Parathyroid adenoma (tissue), 2 donors: Measurements from ENCODE around the gene TBC1D14.

Experiments used
- H2AFZ ChIP-seq: fragments of 300-600 bp; sonication (generic); one replicate; pipeline ENCODE4 v1.7.0; 2017; ENCODE audit warnings: antibody characterized with exemption, mild to moderate bottlenecking
- H3K27ac ChIP-seq: fragments of 300-600 bp; sonication (generic); one replicate; pipeline ENCODE4 v1.7.0; 2017
- H3K27me3 ChIP-seq: fragments of 300-600 bp; sonication (generic); one replicate; pipeline ENCODE4 v1.7.0; 2017; ENCODE audit warnings: low read length; ENCODE audit not compliant: control insufficient read depth, insufficient read depth
- H3K36me3 ChIP-seq: fragments of 300-600 bp; sonication (generic); one replicate; pipeline ENCODE4 v1.7.0; 2017; ENCODE audit warnings: low read length; ENCODE audit not compliant: control insufficient read depth, insufficient read depth
- H3K4me1 ChIP-seq: fragments of 300-600 bp; sonication (generic); one replicate; pipeline ENCODE4 v1.7.0; 2017; ENCODE audit warnings: control low read depth
- H3K4me2 ChIP-seq: fragments of 300-600 bp; sonication (generic); one replicate; pipeline ENCODE4 v1.7.0; 2017; ENCODE audit warnings: low read length
- H3K4me3 ChIP-seq: fragments of 300-600 bp; sonication (generic); one replicate; pipeline ENCODE4 v1.7.0; 2017; ENCODE audit warnings: low read depth, low read length
- H3K79me2 ChIP-seq: fragments of 300-600 bp; sonication (generic); one replicate; pipeline ENCODE4 v1.7.0; 2017; ENCODE audit warnings: control low read depth
- H3K9ac ChIP-seq: fragments of 300-600 bp; sonication (generic); one replicate; pipeline ENCODE4 v1.7.0; 2017; ENCODE audit warnings: mild to moderate bottlenecking
- H3K9me3 ChIP-seq: fragments of 300-600 bp; sonication (generic); one replicate; pipeline ENCODE4 v1.7.0; 2017; ENCODE audit warnings: low read length; ENCODE audit not compliant: control insufficient read depth
- TF ChIP-seq, protein P1 (sequence below): fragments of 300-600 bp; sonication (generic); IDR thresholded peaks from one replicate; pipeline ENCODE4 v1.7.0; 2017; ENCODE audit warnings: antibody characterized with exemption, mild to moderate bottlenecking
- donor health status: primary hyperparathyroidism.

Gene TBC1D14

DNA sequence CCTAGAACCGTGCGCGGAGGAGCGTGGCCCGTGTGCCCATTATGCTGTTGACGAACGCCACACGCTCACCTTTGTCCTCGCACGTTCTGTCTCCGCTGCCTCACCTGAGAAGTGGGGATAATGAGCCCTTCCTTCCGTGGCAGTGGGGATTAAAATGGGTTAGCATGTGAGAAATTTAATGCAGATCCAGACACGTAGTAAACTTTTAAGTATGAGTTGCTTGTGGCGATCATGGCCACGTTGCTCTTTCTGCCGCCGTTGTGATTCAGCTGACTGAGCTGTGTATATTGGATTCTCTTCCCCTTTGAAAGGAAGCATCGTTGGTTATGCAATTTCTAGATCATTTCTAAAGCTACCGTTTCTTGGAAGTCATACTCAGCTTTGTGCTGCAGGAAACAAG lies 16.5 kb downstream of the TBC1D14 start:
- Histone ChIP-seq H3K27ac (no peak overlapping the region), H3K4me2 (peak overlapping the region; percentile 65), H3K79me2 (peaks cover 9% of the 10 kb centered on the region), H3K27me3 (no peaks in the 10 kb centered on the region), H3K4me1 (no peaks in the 10 kb centered on the region), H3K9ac (no peak overlapping the region), H2AFZ (no peak overlapping the region), H3K4me3 (no peak overlapping the region), H3K36me3 (no peaks in the 10 kb centered on the region), H3K9me3 (no peaks in the 10 kb centered on the region)
- TF ChIP-seq, protein P1, sequence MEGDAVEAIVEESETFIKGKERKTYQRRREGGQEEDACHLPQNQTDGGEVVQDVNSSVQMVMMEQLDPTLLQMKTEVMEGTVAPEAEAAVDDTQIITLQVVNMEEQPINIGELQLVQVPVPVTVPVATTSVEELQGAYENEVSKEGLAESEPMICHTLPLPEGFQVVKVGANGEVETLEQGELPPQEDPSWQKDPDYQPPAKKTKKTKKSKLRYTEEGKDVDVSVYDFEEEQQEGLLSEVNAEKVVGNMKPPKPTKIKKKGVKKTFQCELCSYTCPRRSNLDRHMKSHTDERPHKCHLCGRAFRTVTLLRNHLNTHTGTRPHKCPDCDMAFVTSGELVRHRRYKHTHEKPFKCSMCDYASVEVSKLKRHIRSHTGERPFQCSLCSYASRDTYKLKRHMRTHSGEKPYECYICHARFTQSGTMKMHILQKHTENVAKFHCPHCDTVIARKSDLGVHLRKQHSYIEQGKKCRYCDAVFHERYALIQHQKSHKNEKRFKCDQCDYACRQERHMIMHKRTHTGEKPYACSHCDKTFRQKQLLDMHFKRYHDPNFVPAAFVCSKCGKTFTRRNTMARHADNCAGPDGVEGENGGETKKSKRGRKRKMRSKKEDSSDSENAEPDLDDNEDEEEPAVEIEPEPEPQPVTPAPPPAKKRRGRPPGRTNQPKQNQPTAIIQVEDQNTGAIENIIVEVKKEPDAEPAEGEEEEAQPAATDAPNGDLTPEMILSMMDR: no peak

DNA sequence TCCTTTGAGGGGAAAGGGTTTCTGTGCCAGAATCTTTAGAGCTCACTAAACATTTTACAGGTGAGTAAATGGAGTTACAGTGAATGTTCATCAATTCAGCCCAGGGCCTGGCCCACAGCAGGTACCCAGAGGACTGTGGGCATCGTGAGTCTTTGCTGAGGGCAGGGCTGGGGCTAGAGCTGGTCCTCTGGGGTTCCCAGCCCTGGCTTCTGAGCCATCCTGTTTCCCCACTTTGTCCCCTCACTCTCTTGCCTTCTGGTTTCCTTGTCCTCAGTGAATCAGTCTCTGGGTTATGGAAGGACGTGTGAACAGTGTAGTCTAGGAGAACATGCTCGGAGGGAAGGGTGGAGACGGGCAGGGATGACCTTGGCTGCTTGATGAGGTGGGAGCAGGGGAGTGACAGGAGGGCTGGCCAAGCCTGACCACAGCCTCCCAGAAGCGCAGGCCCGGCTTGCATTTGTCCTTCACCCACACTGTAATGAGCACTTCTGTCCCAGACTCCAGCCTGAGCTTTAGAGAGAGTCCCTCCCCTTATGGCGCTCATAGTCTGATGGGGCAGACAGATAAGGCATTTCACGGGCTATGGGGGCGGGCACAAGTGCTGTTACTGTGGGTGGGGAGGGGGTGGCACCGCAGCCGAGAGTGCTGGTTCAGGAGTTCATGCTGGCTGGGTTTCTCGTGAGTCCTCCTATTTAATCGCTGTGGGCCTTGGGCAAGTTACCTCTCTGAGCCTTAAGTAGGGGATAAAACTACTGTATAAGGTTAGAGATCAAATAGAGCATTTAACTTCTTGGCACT lies 17.3 kb downstream of the TBC1D14 start:
- H3K4me1 ChIP-seq: no peaks in the 10 kb centered on the region

DNA sequence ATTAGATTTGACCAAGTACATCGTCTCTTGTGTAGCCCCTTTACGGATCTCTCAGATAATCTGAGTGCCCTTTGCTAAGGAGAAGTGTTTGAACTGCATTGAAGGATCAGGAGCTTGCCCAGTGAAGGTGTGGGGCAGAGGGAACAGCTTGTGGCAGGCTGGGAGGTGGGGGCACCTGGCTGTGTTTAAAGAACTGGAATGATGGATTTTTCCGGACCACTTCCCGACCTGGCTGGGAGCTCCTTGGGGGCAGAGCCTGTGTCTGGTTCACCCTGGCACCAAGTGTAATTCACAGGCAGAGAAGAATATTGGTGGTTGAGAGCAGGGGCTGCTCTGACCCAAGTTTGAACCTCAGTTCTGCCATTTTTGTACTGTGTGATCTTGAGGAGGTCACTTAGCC lies 18.5 kb downstream of the TBC1D14 start:
- Histone ChIP-seq H3K9ac (no peak overlapping the region), H3K9me3 (no peaks in the 10 kb centered on the region), H3K79me2 (peaks cover 13% of the 10 kb centered on the region), H2AFZ (no peak overlapping the region), H3K4me3 (no peak overlapping the region), H3K27me3 (no peaks in the 10 kb centered on the region), H3K4me2 (no peak overlapping the region), H3K36me3 (no peaks in the 10 kb centered on the region), H3K27ac (no peak overlapping the region), H3K4me1 (no peaks in the 10 kb centered on the region)
- TF ChIP-seq, protein P1: no peak

More for the DNA sequence above, 17.3 kb downstream of the TBC1D14 start:
- H3K27me3 ChIP-seq: no peaks in the 10 kb centered on the region
- H2AFZ ChIP-seq: no peak overlapping the region
- H3K79me2 ChIP-seq: peaks cover 9% of the 10 kb centered on the region
- H3K4me2 ChIP-seq: peak overlapping the region; percentile 65
- H3K9ac ChIP-seq: no peak overlapping the region
- no peak overlapping the region for H3K4me3 ChIP-seq
- no peaks in the 10 kb centered on the region for H3K9me3 ChIP-seq
- TF ChIP-seq, protein P1: no peak
- H3K36me3 ChIP-seq: no peaks in the 10 kb centered on the region
- H3K27ac ChIP-seq: peak overlapping the region; percentile 66

DNA sequence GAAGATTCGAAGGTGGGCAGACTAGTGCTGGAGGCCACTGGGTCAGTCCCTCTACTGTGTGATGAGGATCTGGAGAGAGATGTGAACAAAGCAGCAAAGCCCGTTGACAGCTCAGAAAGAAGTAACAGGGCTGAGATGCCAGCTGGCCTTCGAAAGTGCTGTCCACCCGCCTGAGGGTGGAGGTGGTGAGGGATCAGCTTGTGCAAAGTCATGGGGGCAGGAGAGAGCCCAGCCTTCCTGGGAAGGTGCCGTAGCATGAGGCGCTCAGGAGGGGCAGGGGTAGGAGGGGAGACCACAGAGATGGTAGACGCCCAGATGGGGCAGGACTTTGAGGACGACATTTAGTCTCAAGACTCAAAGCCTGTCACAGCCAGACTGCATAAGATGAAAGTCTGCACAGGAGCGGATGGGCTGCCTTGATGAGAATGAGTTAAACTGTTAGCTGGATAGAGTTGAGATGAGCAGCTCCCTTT lies 19.7 kb downstream of the TBC1D14 start:
- TF ChIP-seq, protein P1: no peak
- Histone ChIP-seq H3K4me1 (no peaks in the 10 kb centered on the region), H3K36me3 (no peaks in the 10 kb centered on the region), H3K4me2 (no peak overlapping the region), H3K9ac (no peak overlapping the region), H3K9me3 (no peaks in the 10 kb centered on the region), H2AFZ (no peak overlapping the region), H3K79me2 (peaks cover 21% of the 10 kb centered on the region), H3K4me3 (no peak overlapping the region), H3K27ac (no peak overlapping the region), H3K27me3 (no peaks in the 10 kb centered on the region)
